Choroid plexus epithelial cell (primary cell): ENCODE measurements around the gene PNPLA5.
A peak's percentile ranks its signal among the peaks of the same experiment; 100 is the strongest.

Experiments used
- DNase-seq: peaks from one replicate; pipeline ENCODE4 v3.0.0-alpha.2; 2010; ENCODE audit warnings: low read depth
- H3K4me3 ChIP-seq: 2 replicates; pipeline ENCODE4 v1.5.1; 2011; ENCODE audit warnings: low read depth, mild to moderate bottlenecking, control low read depth, low read length, moderate library complexity
- TF ChIP-seq, protein P1 (sequence below): conservative IDR thresholded peaks from 2 replicates; pipeline ENCODE4 v1.5.1; 2011; ENCODE audit warnings: low read depth, mild to moderate bottlenecking, control low read depth, inconsistent platforms, low read length, moderate library complexity

Gene PNPLA5

DNA sequence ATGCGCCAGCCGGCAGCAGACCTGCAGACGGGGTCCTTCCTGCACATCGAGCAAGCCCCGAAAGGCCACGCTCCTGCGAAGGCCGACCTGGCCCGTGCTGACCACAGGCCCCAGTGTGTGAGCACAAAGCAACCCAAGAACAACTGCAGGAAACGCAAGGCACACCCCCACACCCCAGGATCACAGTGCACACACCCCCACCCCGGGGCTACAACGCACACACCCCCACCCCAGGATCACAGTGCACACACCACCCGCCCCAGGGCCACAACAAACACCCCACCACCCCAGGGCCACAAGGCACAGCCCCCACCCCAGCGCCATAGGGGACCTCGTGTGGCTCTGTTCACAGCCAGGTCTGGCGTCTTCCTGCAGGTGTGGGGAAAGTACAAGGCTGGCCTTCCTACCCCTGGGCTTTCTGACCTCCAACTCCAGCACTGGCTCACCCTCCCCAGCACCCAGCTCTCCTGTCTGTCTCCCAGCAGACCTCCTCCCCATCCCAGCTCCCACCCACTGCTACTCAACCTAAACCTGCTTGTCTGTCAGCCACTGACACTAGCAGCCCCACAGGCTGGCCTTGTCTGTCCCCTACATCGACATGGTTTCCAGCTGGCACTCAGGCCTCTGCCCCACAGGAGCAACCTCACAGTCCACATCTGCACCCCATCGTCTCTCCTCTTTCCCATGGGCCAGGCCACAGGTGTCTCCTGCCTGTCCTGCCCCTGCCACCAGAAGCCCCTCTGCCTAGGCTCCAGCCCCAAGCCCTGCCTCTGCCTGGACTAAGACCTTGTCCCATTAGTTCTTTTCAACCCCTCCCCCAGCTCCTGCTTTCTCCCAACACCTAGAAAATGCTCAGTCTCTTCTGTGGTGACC lies 59.2 kb downstream of the PNPLA5 start:
- no peak overlapping the region for H3K4me3 ChIP-seq
- DNase-seq, result no peak
- TF ChIP-seq, protein P1, sequence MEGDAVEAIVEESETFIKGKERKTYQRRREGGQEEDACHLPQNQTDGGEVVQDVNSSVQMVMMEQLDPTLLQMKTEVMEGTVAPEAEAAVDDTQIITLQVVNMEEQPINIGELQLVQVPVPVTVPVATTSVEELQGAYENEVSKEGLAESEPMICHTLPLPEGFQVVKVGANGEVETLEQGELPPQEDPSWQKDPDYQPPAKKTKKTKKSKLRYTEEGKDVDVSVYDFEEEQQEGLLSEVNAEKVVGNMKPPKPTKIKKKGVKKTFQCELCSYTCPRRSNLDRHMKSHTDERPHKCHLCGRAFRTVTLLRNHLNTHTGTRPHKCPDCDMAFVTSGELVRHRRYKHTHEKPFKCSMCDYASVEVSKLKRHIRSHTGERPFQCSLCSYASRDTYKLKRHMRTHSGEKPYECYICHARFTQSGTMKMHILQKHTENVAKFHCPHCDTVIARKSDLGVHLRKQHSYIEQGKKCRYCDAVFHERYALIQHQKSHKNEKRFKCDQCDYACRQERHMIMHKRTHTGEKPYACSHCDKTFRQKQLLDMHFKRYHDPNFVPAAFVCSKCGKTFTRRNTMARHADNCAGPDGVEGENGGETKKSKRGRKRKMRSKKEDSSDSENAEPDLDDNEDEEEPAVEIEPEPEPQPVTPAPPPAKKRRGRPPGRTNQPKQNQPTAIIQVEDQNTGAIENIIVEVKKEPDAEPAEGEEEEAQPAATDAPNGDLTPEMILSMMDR, result no peak

DNA sequence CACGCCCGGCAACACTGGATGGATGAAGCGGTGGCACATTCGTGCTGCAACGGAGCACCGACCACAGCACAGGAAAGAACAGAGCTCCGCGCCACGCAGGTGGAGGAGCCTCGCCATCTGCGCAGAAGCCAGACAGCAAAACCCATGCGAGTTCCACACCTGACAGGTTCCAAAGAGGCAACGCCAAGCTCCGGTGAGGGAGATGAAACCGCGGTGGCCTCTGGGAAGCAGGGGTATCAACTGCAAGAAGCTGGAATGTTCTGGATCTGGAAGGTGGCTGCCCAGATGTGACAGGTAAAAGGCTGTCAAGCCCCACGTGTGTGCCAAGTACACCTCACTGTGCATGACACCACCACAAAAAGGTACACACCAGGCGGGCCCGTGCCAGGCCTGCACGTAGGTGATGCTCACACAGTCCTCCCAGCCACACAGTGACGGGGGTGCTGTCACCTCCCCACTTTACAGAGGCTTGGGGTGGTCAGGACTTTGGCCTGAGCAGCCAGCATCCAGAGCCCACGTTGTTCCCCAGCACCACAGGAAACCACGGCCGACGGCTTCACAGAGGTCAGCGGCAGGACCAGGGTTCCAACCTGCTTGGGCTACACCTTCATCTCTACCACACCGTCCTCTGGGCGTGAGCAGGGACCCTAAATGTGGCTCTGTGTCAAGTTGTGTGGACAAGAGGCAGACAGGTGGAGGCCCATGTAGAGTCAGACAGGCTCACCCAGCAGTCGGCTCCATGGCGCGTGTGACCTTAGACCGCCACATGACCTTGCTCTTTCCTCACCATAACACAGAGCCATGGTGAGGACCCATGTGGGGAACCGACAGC lies 60.0 kb downstream of the PNPLA5 start:
- TF ChIP-seq, protein P1, result no peak
- DNase-seq, result no peak
- H3K4me3 ChIP-seq, result no peak overlapping the region

DNA sequence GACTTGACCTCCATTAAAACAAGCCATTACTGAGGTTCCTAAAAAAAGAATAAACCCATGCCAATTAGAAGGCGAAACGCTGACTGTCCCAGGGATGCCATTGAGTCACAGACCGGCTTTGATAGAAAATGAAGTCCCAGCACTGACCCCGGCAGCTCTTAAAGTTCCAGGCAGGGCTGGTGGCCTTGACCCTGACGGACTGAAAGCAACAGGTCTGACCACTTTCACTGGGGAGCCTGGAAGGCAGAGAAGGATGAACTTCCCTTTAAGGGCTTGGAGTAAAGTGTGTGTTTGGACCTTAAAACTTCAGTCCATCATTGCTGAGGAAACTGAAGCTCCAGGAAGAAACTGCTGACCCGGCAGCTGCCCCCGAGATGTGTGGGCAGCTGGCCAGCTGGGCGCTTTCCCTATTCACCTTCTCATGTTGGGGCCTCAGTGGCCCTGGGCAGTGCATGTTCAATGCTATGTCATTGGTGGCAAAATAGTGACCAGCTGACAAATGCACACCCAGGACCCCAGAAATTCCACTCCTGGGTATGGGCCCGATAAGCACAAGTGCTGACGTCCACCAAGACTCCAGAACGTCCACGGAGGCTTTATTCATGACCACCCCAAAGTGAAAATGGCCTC lies 60.8 kb downstream of the PNPLA5 start:
- DNase-seq, result no peak
- TF ChIP-seq, protein P1, result no peak
- no peak overlapping the region for H3K4me3 ChIP-seq

DNA sequence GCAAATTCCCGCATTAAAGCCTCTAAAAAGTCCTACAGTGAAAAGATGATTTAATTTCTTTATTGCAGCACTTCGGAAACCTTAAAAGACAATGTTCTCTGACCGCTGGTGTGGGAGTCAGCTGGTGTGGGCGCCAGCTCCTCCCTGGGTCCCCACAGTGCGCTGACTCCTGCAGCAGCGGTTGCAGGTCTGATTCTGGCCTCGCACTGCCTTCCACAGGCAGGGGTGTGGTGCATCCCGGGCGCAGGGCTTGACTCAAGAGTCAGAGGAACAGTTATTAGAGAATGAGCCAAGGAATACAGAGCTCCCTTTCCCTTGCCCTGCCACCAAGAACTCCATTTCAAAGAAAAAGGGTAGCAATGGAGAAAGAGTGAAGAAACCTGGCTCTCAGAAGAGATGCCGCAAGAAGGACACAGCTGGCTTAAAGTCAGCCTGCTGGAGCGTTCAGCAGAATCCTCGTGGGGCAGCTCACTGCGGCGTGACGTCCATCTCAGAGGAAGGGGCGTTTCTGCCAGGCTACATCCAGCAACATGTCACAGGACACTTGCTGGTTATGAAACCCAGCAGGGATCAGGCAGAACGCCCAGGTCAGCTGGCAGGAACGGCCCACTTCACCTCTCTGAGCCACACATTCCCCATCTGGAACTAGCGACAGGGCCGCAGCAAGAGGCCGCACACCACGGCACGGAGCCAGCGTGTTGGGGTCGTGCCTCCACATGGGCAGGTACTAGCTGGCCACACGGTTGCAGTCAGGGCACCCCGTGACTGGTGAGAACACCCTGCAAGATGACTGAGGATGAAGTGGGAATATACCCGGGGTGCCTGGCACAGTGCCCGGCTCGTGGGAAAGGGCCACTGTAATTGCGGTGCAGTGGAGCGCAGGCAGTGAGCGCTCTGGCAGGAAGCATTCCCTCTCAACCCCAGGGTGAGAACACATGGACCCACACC lies 61.6 kb downstream of the PNPLA5 start:
- DNase-seq, result peak; percentile 34
- TF ChIP-seq, protein P1, result no peak
- no peak overlapping the region for H3K4me3 ChIP-seq
